NCI-H146 treated with DMSO at 0.1 percent for 48 hours (cell line): ENCODE measurements around the gene SRF.
"Not testable (repeated sequence)": the region's sequence is repeated elsewhere in the genome, so short reads cannot be mapped to it uniquely, and the experiment has no call there.

Experiments used
- DNase-seq: peaks from one replicate; lab custom pipeline; 2025; ENCODE audit not compliant: unreplicated experiment; lab: John Stamatoyannopoulos, UW

SRF gene

GRCh38 chr6:43170931-43171706 is at the start of gene SRF:
SRF (plus strand) TSS chr6:43171269; CDS start chr6:43171657, 388 bp downstream.
- DNase-seq, result peak; percentile 99

- DNase-seq, result no peak
Observed at GRCh38 chr6:43122146-43122545, 48.9 kb upstream of the SRF start.

- DNase-seq, result no peak
Observed at GRCh38 chr6:43123461-43124314, 47.4 kb upstream of the SRF start.

GRCh38 chr6:43124481-43124880 is 46.6 kb upstream of the SRF start:
- no peak for DNase-seq

GRCh38 chr6:43125119-43125518 is 46.0 kb upstream of the SRF start:
- DNase-seq, result no peak

GRCh38 chr6:43125555-43125954 is 45.5 kb upstream of the SRF start:
- no peak for DNase-seq

- DNase-seq, result no peak
Observed at GRCh38 chr6:43127180-43127579, 43.9 kb upstream of the SRF start.

GRCh38 chr6:43127877-43128276 is 43.2 kb upstream of the SRF start:
- no peak for DNase-seq

- DNase-seq, result no peak
Observed at GRCh38 chr6:43128926-43129325, 42.1 kb upstream of the SRF start.

GRCh38 chr6:43129434-43130194 is 41.5 kb upstream of the SRF start:
- peak; percentile 12 for DNase-seq

GRCh38 chr6:43130429-43130828 is 40.6 kb upstream of the SRF start:
- no peak for DNase-seq

- not testable (repeated sequence) for DNase-seq
Observed at GRCh38 chr6:43131379-43131778, 39.7 kb upstream of the SRF start.

- no peak for DNase-seq
Observed at GRCh38 chr6:43138267-43138666, 32.8 kb upstream of the SRF start.

- not testable (repeated sequence) for DNase-seq
Observed at GRCh38 chr6:43139973-43140372, 31.1 kb upstream of the SRF start.

- DNase-seq, result no peak
Observed at GRCh38 chr6:43141644-43142043, 29.4 kb upstream of the SRF start.

GRCh38 chr6:43142101-43142500 is 29.0 kb upstream of the SRF start:
- DNase-seq, result no peak

- peak; percentile 67 for DNase-seq
Observed at GRCh38 chr6:43143235-43144128, 27.6 kb upstream of the SRF start.

GRCh38 chr6:43144879-43145278 is 26.2 kb upstream of the SRF start:
- no peak for DNase-seq

GRCh38 chr6:43146261-43146660 is 24.8 kb upstream of the SRF start:
- DNase-seq, result no peak
